ENCODE measurements around the gene PTPRG.
"Not testable (repeated sequence)": the region's sequence is repeated elsewhere in the genome, so short reads cannot be mapped to it uniquely, and the experiment has no call there.

PTPRG gene

DNA sequence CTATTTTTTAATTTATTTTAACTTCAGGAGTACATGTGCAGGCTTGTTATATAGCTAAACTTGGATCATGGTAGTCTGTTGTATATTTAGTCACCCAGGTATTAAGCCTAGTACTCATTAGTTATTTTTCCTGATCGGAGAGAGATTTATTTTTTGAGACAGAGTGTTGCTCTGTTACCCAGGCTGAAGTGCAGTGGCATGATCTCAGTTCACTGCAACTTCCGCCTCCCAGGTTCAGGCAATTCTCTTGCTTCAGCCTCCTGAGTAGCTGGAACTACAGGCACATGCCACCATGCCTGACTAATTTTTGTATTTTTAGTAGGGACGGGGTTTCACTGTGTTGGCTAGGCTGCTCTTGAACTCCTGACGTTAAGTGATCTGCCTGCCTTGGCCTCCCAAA is 477.4 kb downstream of the PTPRG start:
- not testable (repeated sequence) for DNase-seq

GRCh38 chr3:62039586-62039985 is 478.2 kb downstream of the PTPRG start:
- peak; percentile 47 for DNase-seq

- DNase-seq = no peak
Observed at GRCh38 chr3:62041681-62042080, 480.3 kb downstream of the PTPRG start.

DNA sequence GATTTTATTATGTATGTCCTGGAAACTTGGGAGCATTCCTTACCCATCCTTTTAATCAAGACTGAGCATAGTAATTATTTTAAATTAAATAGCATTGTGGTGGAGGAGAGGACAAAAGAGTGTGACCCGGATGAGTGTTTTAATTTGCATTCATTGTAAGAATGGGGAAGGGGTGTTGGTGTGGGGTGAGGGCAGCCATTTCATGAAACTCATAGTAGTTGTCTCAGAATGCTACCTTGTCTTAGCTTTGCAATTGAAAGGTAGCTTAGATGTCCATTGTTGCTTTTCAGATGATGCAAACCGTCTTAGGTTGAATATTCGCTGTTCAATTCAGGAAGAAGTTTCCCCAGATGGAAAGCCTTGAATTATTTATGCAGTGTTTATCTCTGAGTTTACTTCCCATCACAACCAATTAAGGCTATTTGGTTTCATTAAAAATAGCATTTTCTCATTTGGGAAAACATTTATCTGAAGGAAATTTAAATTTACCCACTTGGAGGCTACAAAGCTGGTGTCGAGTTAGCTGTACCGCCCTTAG is 483.6 kb downstream of the PTPRG start:
- DNase-seq = no peak

- DNase-seq = no peak
Observed at GRCh38 chr3:62046326-62046725, 485.0 kb downstream of the PTPRG start.

DNA sequence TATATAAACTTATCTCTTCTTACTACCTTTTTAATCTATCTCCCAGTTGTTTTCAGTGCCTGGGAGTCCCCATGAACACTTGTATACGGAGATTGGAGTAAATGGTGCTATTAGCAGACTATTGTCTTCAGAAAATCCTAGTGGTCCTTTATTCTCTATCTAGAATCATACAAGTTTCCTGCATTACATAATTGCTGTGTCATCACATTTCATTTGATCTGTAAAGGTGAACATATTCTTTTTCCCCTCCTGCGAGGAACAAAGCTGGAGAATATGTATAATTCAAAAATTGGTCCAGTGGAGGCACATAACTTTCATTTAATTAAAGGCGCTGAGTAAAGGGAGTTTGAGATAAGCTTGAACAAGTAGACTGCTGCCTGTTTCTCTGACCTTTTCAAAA is 487.2 kb downstream of the PTPRG start:
- DNase-seq = no peak

DNA sequence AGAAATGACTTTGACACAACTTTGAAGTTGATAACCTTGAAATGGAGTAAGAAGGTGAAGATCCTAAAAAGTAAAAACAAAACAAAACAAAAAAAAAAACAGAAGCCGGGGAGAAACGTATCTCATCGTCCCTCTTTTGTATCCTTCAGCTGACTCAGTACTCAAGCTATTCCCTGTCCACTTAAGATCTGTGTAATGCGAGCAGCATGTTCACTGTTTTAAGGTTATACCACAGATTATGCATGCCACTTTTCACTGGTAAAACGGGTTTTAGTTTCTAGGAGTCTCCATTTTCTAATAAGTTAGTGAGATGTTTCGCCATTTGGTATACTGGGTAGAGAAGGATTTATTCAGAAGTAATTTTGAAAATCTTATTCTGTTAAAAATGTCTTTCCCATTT is 487.7 kb downstream of the PTPRG start:
- no peak for DNase-seq

GRCh38 chr3:62051506-62051905 is 490.1 kb downstream of the PTPRG start:
- no peak for DNase-seq

DNA sequence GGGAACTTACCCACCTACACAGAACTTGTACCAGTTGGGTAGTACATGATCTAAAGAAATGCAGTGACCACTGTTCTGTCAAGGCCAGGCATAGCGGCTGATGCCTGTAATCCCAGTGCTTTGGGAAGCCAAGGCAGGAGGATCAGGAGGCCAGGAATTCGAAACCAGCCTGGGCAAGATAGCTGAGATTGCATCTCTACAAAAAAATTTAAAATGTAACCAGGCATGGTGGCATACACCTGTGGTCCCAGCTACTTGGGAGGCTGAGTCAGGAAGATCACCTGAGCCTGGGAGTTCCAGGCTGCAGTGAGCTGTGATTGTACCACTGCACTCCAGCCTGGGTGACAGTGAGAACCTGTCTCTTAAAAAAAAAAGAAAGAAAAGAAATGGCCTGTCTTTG is 491.0 kb downstream of the PTPRG start:
- DNase-seq = no peak

- DNase-seq = no peak
Observed at GRCh38 chr3:62056658-62057057, 495.3 kb downstream of the PTPRG start.

GRCh38 chr3:62057339-62058047 is 496.1 kb downstream of the PTPRG start:
- no peak for DNase-seq

DNA sequence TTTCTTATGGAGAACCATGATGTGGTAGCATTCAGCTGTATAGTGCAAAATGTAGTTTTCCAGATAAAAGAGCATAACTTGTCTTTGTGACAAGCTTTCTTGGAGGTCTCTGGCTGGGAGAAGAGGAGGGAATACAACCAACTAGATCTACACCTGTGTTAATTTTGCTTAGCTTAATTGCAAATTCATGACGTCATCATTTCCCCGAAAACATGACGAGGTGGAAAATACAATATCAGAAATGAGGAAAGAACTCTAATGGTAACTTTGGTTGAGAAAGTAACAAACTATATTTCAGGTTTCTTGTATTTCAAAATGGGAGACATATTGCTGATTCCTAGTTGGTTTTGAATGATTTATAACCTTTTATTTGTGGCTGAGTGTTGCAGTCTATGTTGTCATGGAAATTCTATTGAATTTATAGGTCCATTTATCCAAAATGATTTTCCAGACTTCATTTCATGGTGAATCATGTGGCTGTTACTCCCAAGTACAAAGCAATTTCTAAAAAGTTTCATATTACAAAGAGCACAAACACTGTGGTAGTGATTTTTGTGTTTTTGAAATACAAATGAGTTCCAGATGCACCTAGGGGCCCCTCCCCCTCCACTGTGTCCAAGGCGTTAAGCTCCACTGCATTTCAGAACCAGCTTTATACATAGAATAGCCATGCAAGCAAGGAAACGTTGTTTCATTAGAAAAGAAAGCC is 504.8 kb downstream of the PTPRG start:
- peak; percentile 52 for DNase-seq

GRCh38 chr3:62068337-62068736 is 507.0 kb downstream of the PTPRG start:
- no peak for DNase-seq

GRCh38 chr3:62070891-62071290 is 509.5 kb downstream of the PTPRG start:
- no peak for DNase-seq

DNA sequence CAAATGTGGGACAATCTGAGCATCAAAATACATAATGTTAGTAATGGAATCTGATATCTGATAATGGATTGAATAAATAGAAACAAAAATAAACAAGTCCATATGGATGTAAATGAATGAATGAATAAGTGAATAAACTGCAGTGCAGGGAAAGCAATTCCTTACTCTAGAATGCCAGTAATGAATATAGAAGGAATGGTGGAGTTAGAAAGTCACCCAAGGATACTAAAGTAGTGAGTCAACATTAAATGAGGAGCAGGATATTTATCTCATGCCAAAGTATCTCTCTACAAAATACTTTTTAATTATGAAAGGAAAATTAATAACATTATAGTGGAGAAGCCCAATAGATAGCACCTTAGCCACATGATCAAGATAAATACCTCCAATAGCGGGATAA is 511.7 kb downstream of the PTPRG start:
- no peak for DNase-seq

GRCh38 chr3:62084558-62084957 is 523.2 kb downstream of the PTPRG start:
- no peak for DNase-seq

DNA sequence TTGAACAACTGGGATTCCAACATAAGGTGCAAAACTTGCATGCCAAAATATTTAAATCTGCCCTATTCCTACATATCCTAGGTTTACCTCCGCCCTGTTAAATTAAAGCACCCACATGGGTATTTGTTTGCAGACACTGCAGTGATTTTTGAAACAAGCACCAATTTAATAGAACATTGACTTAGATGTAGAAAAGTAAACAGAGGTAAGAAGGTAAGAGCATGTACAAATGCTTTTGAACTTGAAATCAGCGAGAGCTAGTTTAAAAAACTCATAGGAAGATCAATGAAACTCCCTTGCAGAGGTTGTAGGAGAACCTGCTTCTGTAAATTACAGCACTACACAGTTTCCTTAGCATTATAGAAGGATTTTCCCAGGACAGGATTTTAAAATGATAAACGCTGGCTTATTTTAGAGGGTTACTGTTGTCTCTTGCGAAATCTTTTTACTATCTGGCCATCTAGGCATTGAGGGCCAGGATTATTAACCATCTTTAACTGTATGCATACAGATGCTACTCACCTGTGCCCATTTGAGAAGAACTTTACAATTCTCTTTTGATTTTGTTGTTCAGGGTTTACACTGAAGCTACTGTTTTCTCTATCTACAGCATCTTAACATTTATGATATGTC is 527.2 kb downstream of the PTPRG start:
- no peak for DNase-seq

GRCh38 chr3:62090066-62090465 is 528.7 kb downstream of the PTPRG start:
- DNase-seq = no peak

DNA sequence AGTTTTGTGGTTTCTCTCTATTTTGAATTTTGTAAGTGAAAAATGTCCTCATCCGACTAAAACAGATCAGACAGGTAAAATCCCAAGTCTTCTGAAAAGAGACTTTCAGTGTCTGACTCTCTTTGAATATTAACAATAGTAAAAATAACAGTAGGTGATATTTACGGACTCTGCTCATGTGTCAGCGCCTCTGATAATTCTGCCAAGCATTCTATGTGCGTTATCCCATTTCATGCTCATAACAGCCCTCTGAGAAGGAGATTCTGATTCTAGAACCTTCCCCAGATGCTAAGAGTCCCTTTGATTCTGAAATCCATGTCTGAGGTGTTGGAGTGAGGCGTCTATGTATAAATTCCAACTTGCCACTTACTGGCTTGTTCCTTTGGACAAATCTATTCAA is 529.1 kb downstream of the PTPRG start:
- no peak for DNase-seq

GRCh38 chr3:62093025-62093424 is 531.7 kb downstream of the PTPRG start:
- DNase-seq = no peak

- no peak for DNase-seq
Observed at GRCh38 chr3:62094461-62094860, 533.1 kb downstream of the PTPRG start.

DNA sequence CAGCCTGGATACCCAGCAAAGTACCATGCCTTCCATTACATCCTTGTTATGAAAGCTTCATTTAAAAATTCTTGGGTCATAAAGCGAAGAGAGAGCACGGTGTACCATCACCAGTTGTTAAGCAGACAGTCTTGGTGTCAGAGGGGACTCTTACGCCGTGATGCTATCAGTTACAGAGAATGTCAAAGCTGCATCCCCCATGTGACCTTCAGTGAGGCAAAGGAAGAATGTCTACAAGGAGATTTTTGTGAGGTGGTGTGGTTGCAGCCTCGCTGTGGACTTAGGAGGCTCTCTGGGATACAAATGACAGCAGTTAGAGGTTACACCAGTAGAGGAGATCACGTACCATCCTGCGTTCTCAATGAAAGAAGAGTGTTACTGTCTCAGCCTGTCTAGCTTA is 533.7 kb downstream of the PTPRG start:
- no peak for DNase-seq

GRCh38 chr3:62095756-62096155 is 534.4 kb downstream of the PTPRG start:
- DNase-seq = no peak

DNA sequence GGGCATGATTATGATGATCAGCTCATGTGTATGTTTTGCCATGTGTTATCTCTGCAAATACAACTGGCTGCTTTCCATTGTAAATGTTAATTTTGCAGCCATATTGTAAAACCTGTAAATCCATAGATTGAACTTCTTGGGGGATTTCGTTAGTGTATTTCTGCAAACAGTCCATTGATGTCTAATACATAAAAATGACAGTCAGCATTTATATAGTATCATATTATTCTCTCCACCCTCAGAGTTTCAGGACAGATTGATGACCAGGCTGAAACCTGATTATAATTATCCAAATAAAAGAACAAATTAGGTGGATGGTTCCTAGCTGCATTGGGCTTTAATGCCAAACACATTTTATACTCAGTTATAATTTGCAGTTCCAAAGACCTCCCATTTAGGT is 535.1 kb downstream of the PTPRG start:
- DNase-seq = no peak
